ENCODE results near the gene UBE2E2.

The UBE2E2 gene

DNA sequence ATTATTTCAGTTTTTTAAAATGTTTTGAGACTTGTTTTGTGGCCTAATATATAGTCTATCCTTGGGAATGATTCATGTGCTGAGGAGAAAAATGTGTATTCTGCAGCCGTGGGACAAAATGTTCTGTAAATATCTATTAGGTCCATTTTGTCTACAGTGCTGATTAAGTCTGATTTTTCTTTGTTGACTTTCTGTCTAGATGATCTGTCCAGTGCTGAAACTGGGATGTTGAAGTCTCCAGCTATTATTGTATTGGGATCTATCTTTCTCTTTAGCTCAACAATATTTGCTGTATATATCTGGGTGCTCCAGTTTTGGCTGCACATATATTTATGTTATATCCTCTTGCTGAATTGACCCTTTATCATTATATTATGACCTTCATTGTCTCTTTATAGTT, 85.2 kb downstream of the UBE2E2 start:
- no peak for DNase-seq

- no peak for DNase-seq
Measured at GRCh38 chr3:23288715-23289114, 85.6 kb downstream of the UBE2E2 start.

- no peak for DNase-seq
Measured at GRCh38 chr3:23292432-23292831, 89.3 kb downstream of the UBE2E2 start.

GRCh38 chr3:23294770-23295387, 91.8 kb downstream of the UBE2E2 start:
- no peak for DNase-seq

DNA sequence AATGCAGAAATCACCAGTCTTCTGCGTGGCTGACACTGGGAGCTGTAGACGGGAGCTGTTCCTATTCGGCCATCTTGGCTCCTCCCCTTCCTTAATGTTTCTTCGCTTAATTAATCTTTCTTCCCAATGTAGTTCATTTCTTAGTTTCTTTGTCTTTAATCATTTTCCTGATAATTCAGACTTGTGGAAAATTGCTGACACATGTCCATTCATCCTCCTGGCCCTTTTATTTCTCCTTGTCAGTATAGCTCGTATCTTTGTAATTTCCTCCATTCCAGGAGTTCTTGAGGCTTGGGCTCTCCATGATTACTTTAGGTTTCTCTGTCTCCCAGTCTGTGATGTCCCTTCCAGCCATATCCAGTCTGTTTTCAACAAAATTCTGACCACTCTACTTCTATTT, 98.7 kb downstream of the UBE2E2 start:
- DNase-seq = no peak

- DNase-seq = no peak
Measured at GRCh38 chr3:23302271-23302670, 99.1 kb downstream of the UBE2E2 start.

GRCh38 chr3:23303601-23304217, 100.6 kb downstream of the UBE2E2 start:
- DNase-seq = no peak

DNA sequence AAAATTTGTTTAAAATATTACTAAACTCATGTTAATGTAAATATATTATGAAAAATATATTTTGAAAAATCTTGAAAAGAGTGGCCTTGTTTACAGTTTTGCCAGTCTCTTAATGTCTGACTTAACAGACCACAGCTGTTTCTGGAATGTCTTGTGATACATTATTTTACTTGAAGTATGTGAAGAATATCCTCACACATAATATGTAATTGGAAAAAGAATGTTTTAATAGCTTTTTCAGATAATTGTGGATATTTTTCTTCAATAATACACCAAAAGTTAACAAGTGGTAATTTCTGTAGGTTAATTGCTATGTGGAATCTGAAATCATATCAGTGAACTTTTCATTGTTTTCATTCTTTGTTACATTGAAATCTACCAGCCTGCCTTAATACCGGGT, 101.3 kb downstream of the UBE2E2 start:
- no peak for DNase-seq

DNA sequence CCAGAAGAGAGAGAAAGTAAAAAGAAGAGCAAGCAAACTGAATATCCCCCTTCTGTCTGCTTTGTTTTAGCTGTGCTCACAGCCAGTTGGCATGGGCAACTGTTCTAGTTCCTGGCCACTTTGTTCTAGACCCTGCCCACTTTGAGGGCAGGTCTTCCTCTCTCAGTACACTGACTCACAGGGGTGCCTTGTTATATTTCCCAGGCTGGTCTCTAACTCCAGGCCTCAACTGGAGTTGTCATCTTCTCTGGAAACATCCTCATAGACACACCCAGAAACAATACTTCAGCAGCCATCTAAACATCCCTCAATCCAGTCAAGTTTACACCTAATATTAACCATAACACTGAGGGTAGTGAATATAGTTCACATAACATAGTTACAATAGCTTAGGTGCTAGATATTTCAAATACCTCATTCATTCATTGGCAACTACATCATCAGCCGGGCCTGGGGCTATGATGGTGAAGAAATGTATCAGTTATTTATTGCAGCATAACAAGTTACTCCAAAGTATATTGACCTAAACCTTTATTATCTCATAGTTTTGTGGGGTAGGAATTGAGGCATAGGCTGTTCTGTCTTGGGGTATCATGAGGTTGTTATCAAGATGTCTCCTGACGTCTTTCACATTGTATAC, 106.0 kb downstream of the UBE2E2 start:
- DNase-seq = no peak

- no peak for DNase-seq
Measured at GRCh38 chr3:23312866-23313265, 109.7 kb downstream of the UBE2E2 start.

DNA sequence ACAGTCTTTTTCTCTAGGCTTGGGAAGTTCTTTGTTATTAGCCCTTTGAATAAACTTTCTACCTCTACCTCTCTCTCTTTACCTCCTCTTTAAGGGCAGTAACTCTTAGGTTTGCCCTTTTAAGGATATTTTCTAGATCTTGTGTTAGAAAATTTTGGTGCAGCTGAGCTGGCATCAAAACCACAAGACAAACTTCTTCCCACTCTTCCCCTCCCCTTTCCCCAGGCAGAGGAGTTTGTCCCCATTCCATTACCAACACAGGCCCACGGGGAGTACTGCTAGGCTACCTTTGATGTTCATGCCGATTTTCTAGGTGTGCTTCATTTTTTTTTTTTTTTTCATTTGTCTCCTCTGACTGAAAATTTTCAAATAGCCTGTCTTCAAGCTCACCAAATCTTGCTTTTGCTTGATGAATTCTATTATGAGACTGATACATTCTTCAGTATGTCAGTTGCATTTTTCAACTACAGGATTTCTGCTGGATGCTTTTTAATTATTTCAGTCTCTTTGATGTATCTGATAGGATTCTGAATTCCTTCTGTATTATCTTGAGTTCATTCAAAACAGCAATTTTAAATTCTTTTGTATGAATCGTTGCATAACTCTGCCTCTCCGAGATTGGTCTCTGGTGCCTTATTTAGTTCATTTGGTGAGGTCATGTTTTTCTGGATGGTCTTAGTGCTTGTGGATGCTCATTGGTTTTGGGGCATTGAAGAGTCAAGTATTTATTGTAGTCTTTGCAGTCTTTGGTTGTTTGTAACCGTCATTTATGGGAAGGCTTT, 112.0 kb downstream of the UBE2E2 start:
- DNase-seq = no peak

DNA sequence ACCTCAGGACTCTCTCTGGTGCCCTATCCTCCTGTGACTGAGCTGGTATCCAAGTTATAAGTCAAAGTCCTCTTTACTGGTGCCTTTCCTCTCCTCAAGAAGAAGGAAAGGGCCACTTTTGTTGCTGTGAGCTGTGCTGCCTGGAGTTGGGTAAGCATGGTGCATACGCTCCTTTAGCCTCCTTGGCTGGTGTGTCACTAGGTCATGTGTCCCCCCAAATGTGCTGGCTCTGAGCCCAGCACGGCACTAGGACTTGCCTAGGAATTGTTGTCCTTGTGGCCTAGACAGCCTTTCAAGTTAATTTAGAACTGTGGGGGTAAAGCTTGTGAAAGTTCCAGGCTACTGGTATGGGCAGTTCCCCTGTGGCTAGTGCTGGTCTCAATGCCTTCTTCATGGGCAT, 113.8 kb downstream of the UBE2E2 start:
- no peak for DNase-seq

DNA sequence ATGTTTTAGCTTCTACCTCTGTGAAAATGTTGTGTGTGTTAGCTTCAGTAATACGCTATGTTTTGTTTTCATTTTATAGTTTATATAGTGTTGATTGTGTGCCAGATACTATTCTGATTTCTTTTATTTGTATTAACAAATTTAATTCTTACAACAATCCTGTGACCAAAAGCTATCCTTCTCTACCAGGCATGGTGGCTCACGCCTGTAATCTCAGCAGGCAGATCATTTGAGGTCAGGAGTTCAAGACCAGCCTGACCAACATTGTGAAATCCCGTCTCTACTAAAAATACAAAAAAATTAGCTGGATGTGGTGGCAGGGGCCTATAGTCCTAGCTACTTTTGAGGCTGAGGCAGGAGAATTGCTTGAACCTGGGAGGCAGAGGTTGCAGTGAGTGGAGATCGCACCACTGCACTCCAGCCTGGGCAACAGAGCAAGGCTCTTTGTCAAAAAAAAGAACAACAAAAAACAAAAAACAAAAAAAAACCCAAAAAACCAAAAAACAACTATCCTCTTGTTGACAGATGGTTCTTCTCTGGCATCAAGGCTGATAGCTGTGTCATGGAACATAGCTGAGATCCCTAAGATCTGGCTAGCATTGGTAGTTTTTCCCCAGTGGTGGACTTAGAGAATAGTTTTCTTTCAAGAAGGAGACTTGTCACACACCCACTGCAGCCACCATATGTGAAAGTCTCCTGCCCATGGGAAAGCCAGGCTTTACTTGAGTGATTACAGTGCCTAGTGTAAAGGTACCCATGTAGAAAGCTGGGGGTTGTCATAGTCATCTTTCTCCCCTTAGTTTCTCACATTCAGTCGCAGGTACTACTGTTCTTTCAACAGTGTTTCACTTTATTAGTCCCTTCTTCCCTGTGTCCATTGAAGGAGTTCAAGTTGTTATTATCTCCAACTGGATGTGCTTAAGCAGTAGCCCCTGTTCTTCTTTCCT, 116.5 kb downstream of the UBE2E2 start:
- DNase-seq = no peak

- no peak for DNase-seq
Measured at GRCh38 chr3:23320586-23321570, 117.8 kb downstream of the UBE2E2 start.

DNA sequence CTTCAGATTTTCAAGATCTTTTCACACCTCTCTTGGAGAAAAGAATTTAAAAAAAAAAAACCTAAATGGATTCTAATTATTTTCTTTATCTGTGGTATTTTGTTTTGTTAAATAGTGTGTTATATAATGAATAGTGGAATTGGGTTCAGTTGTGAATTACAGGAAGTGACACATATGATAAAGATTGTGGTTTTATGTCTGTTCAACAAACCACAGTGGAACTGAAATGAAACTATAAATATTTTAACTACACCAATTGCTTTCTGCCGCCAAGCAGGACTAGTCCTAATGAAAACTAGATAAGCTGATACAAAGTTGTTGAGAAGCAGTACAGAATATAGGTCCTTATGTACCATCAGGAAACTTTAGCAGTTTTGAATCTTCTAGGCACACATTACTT, 121.6 kb downstream of the UBE2E2 start:
- DNase-seq = no peak

DNA sequence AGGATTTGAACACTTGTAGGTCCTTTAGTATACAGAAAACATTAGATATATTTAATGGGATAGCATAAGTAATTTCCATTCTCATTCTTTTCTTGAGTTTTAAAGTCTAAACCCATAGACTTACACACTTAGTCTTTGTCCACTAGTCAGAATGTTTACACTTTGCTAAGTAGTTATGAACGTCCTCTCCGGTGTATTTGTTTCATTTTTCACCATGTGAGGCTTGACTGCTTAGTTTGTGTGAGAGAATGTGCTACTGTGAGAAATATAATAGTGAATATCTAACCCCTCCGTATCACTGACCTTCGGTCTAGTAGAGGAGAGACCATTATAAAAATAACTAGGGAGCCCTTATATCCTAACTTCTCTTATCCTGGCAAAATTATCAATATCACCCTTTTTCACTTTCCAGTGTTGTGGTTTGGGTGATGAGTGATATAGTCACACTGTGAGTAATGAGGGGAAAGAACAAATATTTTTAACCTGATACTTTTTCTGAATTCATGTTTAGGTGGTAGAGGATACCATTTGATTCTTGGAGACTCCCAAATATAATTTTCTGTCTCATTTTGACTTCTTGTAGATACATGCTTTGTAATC, 122.4 kb downstream of the UBE2E2 start:
- DNase-seq = no peak

DNA sequence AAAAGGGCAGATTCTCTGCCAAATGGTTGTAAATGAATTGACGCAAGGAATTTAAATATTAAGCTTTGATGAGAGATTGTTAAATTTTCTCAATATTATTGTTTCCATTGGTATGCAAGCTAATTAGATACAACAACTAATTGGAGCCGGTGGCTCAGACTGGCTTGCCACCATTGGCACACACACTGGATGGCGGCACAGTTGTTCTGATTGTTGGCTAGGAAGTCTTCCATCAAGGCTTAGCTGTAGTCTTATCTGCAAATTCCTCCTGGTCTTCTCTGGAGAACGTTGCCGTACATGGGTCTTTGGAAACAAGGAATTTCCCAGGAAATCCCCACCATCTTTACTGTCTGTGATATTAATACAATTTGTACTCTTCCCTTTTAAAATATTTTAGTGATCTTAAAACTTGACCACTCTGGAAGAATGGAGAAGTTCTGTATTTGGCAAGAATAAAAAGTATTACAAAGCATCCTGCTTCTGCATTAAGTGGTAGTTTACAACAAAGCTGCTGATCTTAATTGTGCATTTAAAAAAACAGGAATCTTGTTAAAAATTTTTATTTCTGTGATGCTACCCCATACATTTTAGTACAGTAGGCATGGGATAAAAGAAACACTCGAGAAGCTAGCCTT, 126.5 kb downstream of the UBE2E2 start:
- no peak for DNase-seq

DNA sequence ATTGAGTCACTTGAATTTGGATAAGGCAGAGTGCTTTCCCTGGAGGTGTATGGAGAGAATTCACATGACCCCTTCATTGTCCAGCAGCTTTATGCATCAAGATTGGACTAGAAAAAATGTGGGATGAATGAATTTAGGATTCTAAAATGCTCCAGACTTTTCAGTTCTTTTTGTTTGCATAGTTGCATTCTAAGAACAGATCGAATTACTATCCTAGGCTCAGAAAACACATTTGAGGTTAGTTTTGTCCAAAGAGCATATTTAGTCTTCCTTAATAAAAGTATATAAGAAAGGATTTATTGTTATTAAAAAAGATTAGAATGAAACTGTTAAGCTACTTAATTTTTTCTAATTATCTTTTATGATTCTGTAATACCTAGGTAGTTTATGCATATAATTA, 127.4 kb downstream of the UBE2E2 start:
- no peak for DNase-seq

DNA sequence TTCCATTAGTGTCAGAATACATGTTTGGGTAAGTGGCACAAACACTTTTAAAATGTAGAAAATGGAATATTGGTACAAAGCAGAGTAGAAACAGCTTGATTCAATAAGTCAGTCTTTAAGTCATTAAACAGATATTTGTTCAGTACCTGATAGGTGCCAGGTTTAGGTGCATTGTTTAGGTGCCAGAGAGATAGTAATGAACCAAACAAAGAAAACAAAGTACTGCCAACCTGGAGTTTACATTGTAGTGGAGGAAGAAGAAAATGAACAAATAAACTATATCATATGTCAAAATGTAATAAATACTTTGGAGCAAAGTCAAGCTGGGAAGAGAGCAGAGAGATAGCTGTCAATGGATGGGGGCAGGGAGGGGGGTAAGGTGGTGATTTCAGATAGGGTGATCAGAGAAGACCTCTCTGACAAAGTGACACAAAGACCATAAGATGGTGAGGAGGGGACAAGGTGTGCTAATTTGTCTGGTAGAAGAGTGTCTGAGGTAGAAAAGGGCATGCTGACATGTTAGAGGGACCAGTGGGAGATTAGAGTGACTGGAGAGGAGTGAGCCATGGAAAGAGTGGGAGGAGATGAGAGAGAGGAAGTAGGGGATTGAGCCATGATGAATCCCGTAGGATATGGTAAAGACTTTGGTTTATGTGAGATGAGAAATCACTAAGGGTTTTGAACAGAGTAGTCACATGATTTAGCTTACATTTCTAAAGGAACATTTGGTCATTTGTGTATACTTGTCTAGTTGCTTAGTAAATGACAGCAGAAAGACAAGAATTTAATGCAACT, 128.2 kb downstream of the UBE2E2 start:
- no peak for DNase-seq

DNA sequence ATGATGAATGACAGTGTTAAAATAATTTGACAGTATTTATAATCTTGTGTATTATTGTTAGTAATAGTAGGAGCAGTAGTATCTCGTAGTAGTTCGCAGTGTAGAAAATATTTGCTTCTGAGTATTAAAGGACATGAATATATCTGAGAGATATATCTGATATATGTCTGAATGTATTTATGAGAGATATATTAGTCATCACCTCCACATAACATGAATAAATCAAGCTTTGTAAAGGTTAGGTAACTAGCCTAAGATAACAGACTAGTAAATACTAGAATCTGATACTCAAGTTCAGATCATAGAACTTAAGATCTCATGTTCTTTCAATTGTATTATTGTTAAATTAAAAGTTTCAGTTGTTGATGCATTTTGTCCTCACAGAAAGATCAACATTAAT, 130.5 kb downstream of the UBE2E2 start:
- no peak for DNase-seq

Data from CD4-positive, alpha-beta T cell treated with Interleukin-17A for 4 hours (primary cell).